SK-MEL-5 (cell line): ENCODE data around the gene IFNL3. TPM values are rescaled to one million over a fixed set of nuclear protein-coding genes. Genes with fewer than 3 reads are reported as not detected.
"Not testable (repeated sequence)": the region's sequence is repeated elsewhere in the genome, so short reads cannot be mapped to it uniquely, and the experiment has no call there.

Source experiments
- DNase-seq: peaks from one replicate; pipeline ENCODE4 v3.0.0-alpha.2; 2016; ENCODE audit warnings: low read depth, low spot score
- in situ Hi-C: cut with HindIII; loops from 2 replicates; pipeline ENCODE4 v1.10.0; 2016; ENCODE audit warnings: low sequenced_read_pairs, high pct_unique_total_duplicates, low pct_unique_long_range_greater_than_20kb
- total RNA-seq: library from RNA; depleted of rRNA; stranded (reverse); fragments of >200 nt; shearing (Covaris generic); gene quantifications from 2 replicates; pipeline ENCODE4 v1.2.3, GENCODE V29; 2014

The IFNL3 gene
- total RNA-seq, 1 experiment from 2014 or later: not detected

GRCh38 chr19:39236527-39236926 is 8.3 kb downstream of the IFNL3 start:
- in situ Hi-C loops: no loop called here
- DNase-seq: no peak

GRCh38 chr19:39232708-39233107 is 12.1 kb downstream of the IFNL3 start:
- in situ Hi-C loops: no loop called here
- DNase-seq: no peak

GRCh38 chr19:39230096-39230764 is 14.6 kb downstream of the IFNL3 start:
- in situ Hi-C loops: no loop called here
- DNase-seq: no peak

- in situ Hi-C loops: no loop called here
- DNase-seq: peak; percentile 22
These were observed 19.9 kb downstream of the IFNL3 start for GRCh38 chr19:39224910-39225309.

GRCh38 chr19:39223703-39224279 is 21.0 kb downstream of the IFNL3 start:
- in situ Hi-C loops: no loop called here
- DNase-seq: peak; percentile 46

- in situ Hi-C loops, DNase-seq: not testable (repeated sequence)
These were observed 25.7 kb downstream of the IFNL3 start for GRCh38 chr19:39219108-39219507.

- no peak for DNase-seq
- in situ Hi-C loops: no loop called here
These were observed 26.4 kb downstream of the IFNL3 start for GRCh38 chr19:39218230-39219007.

- in situ Hi-C loops: no loop called here
- no peak for DNase-seq
These were observed 27.7 kb downstream of the IFNL3 start for GRCh38 chr19:39217094-39217493.

- in situ Hi-C loops, DNase-seq: not testable (repeated sequence)
These were observed 29.5 kb downstream of the IFNL3 start for GRCh38 chr19:39215323-39215722.

GRCh38 chr19:39212375-39212742 is 32.4 kb downstream of the IFNL3 start:
- DNase-seq: peak; percentile 56
- in situ Hi-C loops: no loop called here

- in situ Hi-C loops: no loop called here
- DNase-seq: no peak
These were observed 33.0 kb downstream of the IFNL3 start for GRCh38 chr19:39211731-39212374.

- in situ Hi-C loops: no loop called here
- no peak for DNase-seq
These were observed 35.6 kb downstream of the IFNL3 start for GRCh38 chr19:39209196-39209595.

- DNase-seq: no peak
- in situ Hi-C loops: no loop called here
These were observed 36.5 kb downstream of the IFNL3 start for GRCh38 chr19:39208175-39208795.

GRCh38 chr19:39207293-39207836 is 37.4 kb downstream of the IFNL3 start:
- in situ Hi-C loops: no loop called here

GRCh38 chr19:39206122-39206521 is 38.7 kb downstream of the IFNL3 start:
- no peak for DNase-seq
- in situ Hi-C loops: no loop called here

More at GRCh38 chr19:39207293-39207836, 37.4 kb downstream of the IFNL3 start:
- DNase-seq: no peak

- DNase-seq: no peak
- in situ Hi-C loops: no loop called here
These were observed 39.4 kb downstream of the IFNL3 start for GRCh38 chr19:39205449-39205764.

GRCh38 chr19:39203372-39204341 is 41.1 kb downstream of the IFNL3 start, which contains the start of gene SYCN:
TSS of gene SYCN (minus strand) at chr19:39204263. CDS start at chr19:39204254, 9 bp downstream.
- in situ Hi-C loops: no loop called here
- no peak for DNase-seq
